Measurements from ENCODE around the gene PCBP3.

GRCh38 chr21:45794027-45794426 lies 150.5 kb downstream of the PCBP3 start:
- TF ChIP-seq CTCF (IDR thresholded peaks at IDR 0.05; ENCODE audit: low read depth, low read length): no peak
- no peak for TF ChIP-seq POLR2A (IDR thresholded peaks at IDR 0.05; ENCODE audit: extremely low read depth, insufficient read length)
- no peak for TF ChIP-seq MYC (IDR thresholded peaks at IDR 0.05; ENCODE audit: low read depth, low read length)
- no peak for TF ChIP-seq MAX (IDR thresholded peaks at IDR 0.05; ENCODE audit: low read depth, low read length)
